OCI-LY3 (cell line): Measurements from ENCODE around the gene QSER1.

Source experiments
- H2AFZ ChIP-seq: fragments of 200-600, 300-600 bp; shearing (Covaris generic); 2 replicates; pipeline ENCODE4 v1.6.0; 2014; ENCODE audit warnings: antibody characterized with exemption, low read depth, low read length
- H3K27ac ChIP-seq: fragments of 200-600, 300-600 bp; sonication (generic); 2 replicates; pipeline ENCODE4 v1.5.1; 2014; ENCODE audit warnings: mild to moderate bottlenecking, low read length, moderate library complexity, mixed read lengths
- H3K27me3 ChIP-seq: fragments of 200-600, 300-600 bp; sonication (generic); 2 replicates; pipeline ENCODE4 v1.6.1; 2014; ENCODE audit warnings: low read depth, low read length, mixed read lengths
- H3K36me3 ChIP-seq: fragments of 200-600, 300-600 bp; sonication (generic); replicated peaks from 2 replicates; pipeline ENCODE3; 2014; ENCODE audit warnings: low read depth, low read length, mixed read lengths
- H3K4me1 ChIP-seq: fragments of 300-600, 200-600 bp; sonication (generic); 2 replicates; pipeline ENCODE4 v1.6.1; 2014; ENCODE audit warnings: low read length, mixed read lengths
- H3K4me2 ChIP-seq: fragments of 200-600, 300-600 bp; sonication (generic); 2 replicates; pipeline ENCODE4 v1.6.1; 2014; ENCODE audit warnings: low read length, mixed read lengths
- H3K4me3 ChIP-seq: fragments of 300-600, 200-600 bp; sonication (generic); 2 replicates; pipeline ENCODE4 v1.5.1; 2014; ENCODE audit warnings: antibody characterized with exemption, mild to moderate bottlenecking, low read length, moderate library complexity
- H3K79me2 ChIP-seq: fragments of 300-600, 200-600 bp; shearing (Covaris generic); 2 replicates; pipeline ENCODE4 v1.6.1; 2014; ENCODE audit warnings: mild to moderate bottlenecking, low read length, mixed read lengths
- H3K9ac ChIP-seq: fragments of 300-600, 200-600 bp; shearing (Covaris generic); 2 replicates; pipeline ENCODE4 v1.6.0; 2014; ENCODE audit warnings: mild to moderate bottlenecking, low read length, moderate library complexity
- H3K9me3 ChIP-seq: fragments of 200-600, 300-600 bp; shearing (Covaris generic); 2 replicates; pipeline ENCODE4 v1.6.1; 2014; ENCODE audit warnings: low read length, mixed read lengths; ENCODE audit not compliant: insufficient read depth
- H4K20me1 ChIP-seq: fragments of 200-600, 300-600 bp; sonication (generic); 2 replicates; pipeline ENCODE4 v1.6.1; 2016; ENCODE audit warnings: low read length, mixed read lengths; ENCODE audit not compliant: insufficient read depth
- EZH2phosphoT487 ChIP-seq: fragments of 200-600 bp; shearing (Covaris generic); IDR thresholded peaks from 2 replicates; pipeline ENCODE4 v1.6.1; 2018; ENCODE audit warnings: antibody characterized with exemption, mixed run types, low read depth
- TF ChIP-seq, protein P1 (sequence below): fragments of 200-600, 300-600 bp; sonication (generic); IDR thresholded peaks from 2 replicates; pipeline ENCODE4 v1.5.1; 2014; ENCODE audit warnings: antibody characterized with exemption, low read length, low read depth

QSER1 gene

DNA sequence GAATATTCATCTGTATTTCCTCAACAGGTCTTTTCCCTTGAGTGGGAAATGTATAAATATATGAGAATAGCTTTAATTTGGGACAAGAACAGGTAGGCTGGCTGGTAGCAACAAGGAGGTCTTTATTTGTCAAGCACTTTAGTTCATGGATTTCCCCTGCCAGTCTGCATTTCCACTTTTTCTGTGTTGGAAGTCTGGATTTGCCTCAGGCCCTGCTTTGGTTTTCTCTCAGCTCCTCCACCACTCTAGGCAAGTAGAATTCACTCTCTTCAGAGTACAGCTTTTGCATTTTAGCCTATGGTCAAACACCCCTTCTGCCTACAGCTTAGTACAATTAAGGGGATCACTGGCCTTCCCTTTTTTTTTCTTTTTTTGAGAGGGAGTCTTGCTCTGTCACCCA lies 57.1 kb downstream of the QSER1 start:
- no peaks in the 10 kb centered on the region for H3K4me1 ChIP-seq
- H4K20me1 ChIP-seq = peaks cover 4% of the 10 kb centered on the region; the same call in 1 of the 2 replicates
- no peak overlapping the region for H2AFZ ChIP-seq
- H3K9me3 ChIP-seq = no peaks in the 10 kb centered on the region
- no peak overlapping the region for H3K4me2 ChIP-seq
- H3K4me3 ChIP-seq = no peak overlapping the region
- H3K27ac ChIP-seq = no peak overlapping the region
- no peak overlapping the region for H3K9ac ChIP-seq
- H3K27me3 ChIP-seq = no peaks in the 10 kb centered on the region
- no peaks in the 10 kb centered on the region for H3K79me2 ChIP-seq
- peaks cover 14% of the 10 kb centered on the region for H3K36me3 ChIP-seq
- TF ChIP-seq, protein P1, sequence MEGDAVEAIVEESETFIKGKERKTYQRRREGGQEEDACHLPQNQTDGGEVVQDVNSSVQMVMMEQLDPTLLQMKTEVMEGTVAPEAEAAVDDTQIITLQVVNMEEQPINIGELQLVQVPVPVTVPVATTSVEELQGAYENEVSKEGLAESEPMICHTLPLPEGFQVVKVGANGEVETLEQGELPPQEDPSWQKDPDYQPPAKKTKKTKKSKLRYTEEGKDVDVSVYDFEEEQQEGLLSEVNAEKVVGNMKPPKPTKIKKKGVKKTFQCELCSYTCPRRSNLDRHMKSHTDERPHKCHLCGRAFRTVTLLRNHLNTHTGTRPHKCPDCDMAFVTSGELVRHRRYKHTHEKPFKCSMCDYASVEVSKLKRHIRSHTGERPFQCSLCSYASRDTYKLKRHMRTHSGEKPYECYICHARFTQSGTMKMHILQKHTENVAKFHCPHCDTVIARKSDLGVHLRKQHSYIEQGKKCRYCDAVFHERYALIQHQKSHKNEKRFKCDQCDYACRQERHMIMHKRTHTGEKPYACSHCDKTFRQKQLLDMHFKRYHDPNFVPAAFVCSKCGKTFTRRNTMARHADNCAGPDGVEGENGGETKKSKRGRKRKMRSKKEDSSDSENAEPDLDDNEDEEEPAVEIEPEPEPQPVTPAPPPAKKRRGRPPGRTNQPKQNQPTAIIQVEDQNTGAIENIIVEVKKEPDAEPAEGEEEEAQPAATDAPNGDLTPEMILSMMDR = no peak
- TF ChIP-seq EZH2phosphoT487 = no peak

GRCh38 chr11:32952421-32952820 lies 59.8 kb downstream of the QSER1 start:
- TF ChIP-seq, protein P1 = no peak
- TF ChIP-seq EZH2phosphoT487 = no peak
- H3K36me3 ChIP-seq = peaks cover 18% of the 10 kb centered on the region
- no peak overlapping the region for H2AFZ ChIP-seq
- H3K27me3 ChIP-seq = no peaks in the 10 kb centered on the region
- H3K4me2 ChIP-seq = no peak overlapping the region
- no peaks in the 10 kb centered on the region for H3K9me3 ChIP-seq
- H3K4me1 ChIP-seq = no peaks in the 10 kb centered on the region
- no peak overlapping the region for H3K4me3 ChIP-seq
- H3K9ac ChIP-seq = no peak overlapping the region
- H4K20me1 ChIP-seq = peaks cover 4% of the 10 kb centered on the region; the same call in 1 of the 2 replicates
- H3K79me2 ChIP-seq = no peaks in the 10 kb centered on the region
- no peak overlapping the region for H3K27ac ChIP-seq

- no peak overlapping the region for H3K4me3 ChIP-seq
- TF ChIP-seq EZH2phosphoT487 = no peak
- TF ChIP-seq, protein P1 = no peak
- no peak overlapping the region for H3K9ac ChIP-seq
- peaks cover 10% of the 10 kb centered on the region for H3K36me3 ChIP-seq
- H3K27me3 ChIP-seq = no peaks in the 10 kb centered on the region
- H3K79me2 ChIP-seq = no peaks in the 10 kb centered on the region
- no peaks in the 10 kb centered on the region for H3K4me1 ChIP-seq
- no peaks in the 10 kb centered on the region for H3K9me3 ChIP-seq
- peaks cover 4% of the 10 kb centered on the region; the same call in 1 of the 2 replicates for H4K20me1 ChIP-seq
- no peak overlapping the region for H3K27ac ChIP-seq
- H3K4me2 ChIP-seq = no peak overlapping the region
- no peak overlapping the region for H2AFZ ChIP-seq
Observed at GRCh38 chr11:32953700-32954099, 61.1 kb downstream of the QSER1 start.

GRCh38 chr11:32960553-32961164 lies 68.0 kb downstream of the QSER1 start:
- Histone ChIP-seq H3K79me2 (no peaks in the 10 kb centered on the region), H3K4me3 (no peak overlapping the region), H3K27me3 (no peaks in the 10 kb centered on the region), H3K9ac (no peak overlapping the region), H4K20me1 (no peaks in the 10 kb centered on the region), H3K4me1 (no peaks in the 10 kb centered on the region), H3K27ac (no peak overlapping the region), H2AFZ (no peak overlapping the region), H3K4me2 (no peak overlapping the region), H3K36me3 (peaks cover 17% of the 10 kb centered on the region), H3K9me3 (no peaks in the 10 kb centered on the region)
- TF ChIP-seq, protein P1 = peak; percentile 72
- TF ChIP-seq EZH2phosphoT487 = no peak
